SK-N-SH (cell line): ENCODE results near the gene BABAM2.

Source experiments
- CHD2 ChIP-seq: fragments of 150-350 bp; IDR thresholded peaks from 2 replicates; pipeline ENCODE4 v1.6.1; 2018; ENCODE audit warnings: low read length; ENCODE audit not compliant: partially characterized antibody
- EZH2phosphoT487 ChIP-seq: fragments of 200-600 bp; sonication (generic); IDR thresholded peaks from 2 replicates; pipeline ENCODE4 v1.6.1; 2017; ENCODE audit warnings: low read depth, mixed run types, mild to moderate bottlenecking, antibody characterized with exemption, moderate library complexity, borderline replicate concordance
- GABPA ChIP-seq: IDR thresholded peaks from 2 replicates; pipeline ENCODE4 v1.4.0; 2012; ENCODE audit warnings: low read depth, mild to moderate bottlenecking
- POLR2AphosphoS5 ChIP-seq: IDR thresholded peaks from 2 replicates; pipeline ENCODE4 v1.6.1; 2012; ENCODE audit warnings: low read depth, low read length
- TF ChIP-seq, protein P1 (sequence below): IDR thresholded peaks from 2 replicates; pipeline ENCODE4 v1.4.0; 2012; ENCODE audit warnings: low read depth, borderline replicate concordance
- TF ChIP-seq, protein P2 (sequence below): fragments of 150-350 bp; IDR thresholded peaks from 2 replicates; pipeline ENCODE4 v1.6.1; 2017; ENCODE audit warnings: antibody characterized with exemption, low read length, low read depth, borderline replicate concordance
- TF ChIP-seq, protein P3 (sequence below): IDR thresholded peaks from 2 replicates; pipeline ENCODE4 v1.4.0; 2012; ENCODE audit warnings: low read depth
- TF ChIP-seq, protein P4 (sequence below): fragments of 200-600 bp; sonication (generic); IDR thresholded peaks from 2 replicates; pipeline ENCODE4 v1.6.1; 2017; ENCODE audit warnings: antibody characterized with exemption, mild to moderate bottlenecking, moderate library complexity
- TF ChIP-seq, protein P5 (sequence below): fragments of 150-350 bp; IDR thresholded peaks from 2 replicates; pipeline ENCODE4 v1.6.1; 2016; ENCODE audit warnings: mild to moderate bottlenecking, low read depth, low read length

DNA sequence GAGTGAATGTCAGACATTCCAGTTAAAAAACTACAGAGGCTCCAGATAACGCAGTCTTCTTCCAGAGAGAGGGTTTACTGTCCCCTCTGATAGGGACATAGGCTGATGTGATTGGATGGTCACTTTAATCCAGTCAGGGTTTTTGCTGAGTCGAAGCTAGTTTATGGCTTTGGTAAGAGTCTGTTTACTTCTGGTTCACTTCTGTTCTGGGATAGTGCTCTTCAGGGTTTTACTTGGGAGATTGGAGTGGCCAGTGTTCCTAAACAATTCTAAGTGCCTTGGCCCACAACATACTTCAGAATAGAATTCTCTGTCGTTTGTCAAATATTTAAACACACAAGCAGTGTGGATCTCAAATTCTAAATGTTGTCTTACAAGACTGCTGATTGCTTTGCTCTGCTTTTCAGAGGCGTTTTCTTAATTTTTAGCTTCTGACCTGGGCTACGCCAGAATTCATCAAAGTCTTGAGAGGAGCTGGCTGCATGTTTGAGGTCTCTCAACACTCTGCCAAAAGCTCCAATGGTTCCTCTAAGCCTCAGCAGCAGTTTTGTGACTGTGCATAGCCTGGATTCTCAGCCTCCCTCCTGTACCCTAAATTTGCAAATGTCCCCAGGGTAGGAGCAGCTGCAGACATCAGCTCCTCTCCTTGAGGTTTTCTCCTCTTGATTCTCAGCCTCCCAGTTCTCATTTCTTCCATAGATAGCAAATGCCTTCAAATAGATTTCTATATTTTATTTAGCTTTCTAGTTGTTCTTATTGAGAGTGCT is 105.8 kb downstream of the BABAM2 start:
- TF ChIP-seq, protein P1, sequence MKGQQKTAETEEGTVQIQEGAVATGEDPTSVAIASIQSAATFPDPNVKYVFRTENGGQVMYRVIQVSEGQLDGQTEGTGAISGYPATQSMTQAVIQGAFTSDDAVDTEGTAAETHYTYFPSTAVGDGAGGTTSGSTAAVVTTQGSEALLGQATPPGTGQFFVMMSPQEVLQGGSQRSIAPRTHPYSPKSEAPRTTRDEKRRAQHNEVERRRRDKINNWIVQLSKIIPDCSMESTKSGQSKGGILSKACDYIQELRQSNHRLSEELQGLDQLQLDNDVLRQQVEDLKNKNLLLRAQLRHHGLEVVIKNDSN = no peak
- no peak for TF ChIP-seq GABPA
- TF ChIP-seq, protein P2, sequence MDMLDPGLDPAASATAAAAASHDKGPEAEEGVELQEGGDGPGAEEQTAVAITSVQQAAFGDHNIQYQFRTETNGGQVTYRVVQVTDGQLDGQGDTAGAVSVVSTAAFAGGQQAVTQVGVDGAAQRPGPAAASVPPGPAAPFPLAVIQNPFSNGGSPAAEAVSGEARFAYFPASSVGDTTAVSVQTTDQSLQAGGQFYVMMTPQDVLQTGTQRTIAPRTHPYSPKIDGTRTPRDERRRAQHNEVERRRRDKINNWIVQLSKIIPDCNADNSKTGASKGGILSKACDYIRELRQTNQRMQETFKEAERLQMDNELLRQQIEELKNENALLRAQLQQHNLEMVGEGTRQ = no peak
- TF ChIP-seq, protein P3, sequence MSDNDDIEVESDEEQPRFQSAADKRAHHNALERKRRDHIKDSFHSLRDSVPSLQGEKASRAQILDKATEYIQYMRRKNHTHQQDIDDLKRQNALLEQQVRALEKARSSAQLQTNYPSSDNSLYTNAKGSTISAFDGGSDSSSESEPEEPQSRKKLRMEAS = no peak
- TF ChIP-seq EZH2phosphoT487 = no peak
- TF ChIP-seq, protein P4, sequence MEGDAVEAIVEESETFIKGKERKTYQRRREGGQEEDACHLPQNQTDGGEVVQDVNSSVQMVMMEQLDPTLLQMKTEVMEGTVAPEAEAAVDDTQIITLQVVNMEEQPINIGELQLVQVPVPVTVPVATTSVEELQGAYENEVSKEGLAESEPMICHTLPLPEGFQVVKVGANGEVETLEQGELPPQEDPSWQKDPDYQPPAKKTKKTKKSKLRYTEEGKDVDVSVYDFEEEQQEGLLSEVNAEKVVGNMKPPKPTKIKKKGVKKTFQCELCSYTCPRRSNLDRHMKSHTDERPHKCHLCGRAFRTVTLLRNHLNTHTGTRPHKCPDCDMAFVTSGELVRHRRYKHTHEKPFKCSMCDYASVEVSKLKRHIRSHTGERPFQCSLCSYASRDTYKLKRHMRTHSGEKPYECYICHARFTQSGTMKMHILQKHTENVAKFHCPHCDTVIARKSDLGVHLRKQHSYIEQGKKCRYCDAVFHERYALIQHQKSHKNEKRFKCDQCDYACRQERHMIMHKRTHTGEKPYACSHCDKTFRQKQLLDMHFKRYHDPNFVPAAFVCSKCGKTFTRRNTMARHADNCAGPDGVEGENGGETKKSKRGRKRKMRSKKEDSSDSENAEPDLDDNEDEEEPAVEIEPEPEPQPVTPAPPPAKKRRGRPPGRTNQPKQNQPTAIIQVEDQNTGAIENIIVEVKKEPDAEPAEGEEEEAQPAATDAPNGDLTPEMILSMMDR = no peak
- TF ChIP-seq, protein P5, sequence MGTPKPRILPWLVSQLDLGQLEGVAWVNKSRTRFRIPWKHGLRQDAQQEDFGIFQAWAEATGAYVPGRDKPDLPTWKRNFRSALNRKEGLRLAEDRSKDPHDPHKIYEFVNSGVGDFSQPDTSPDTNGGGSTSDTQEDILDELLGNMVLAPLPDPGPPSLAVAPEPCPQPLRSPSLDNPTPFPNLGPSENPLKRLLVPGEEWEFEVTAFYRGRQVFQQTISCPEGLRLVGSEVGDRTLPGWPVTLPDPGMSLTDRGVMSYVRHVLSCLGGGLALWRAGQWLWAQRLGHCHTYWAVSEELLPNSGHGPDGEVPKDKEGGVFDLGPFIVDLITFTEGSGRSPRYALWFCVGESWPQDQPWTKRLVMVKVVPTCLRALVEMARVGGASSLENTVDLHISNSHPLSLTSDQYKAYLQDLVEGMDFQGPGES = no peak
- no peak for TF ChIP-seq CHD2
- no peak for TF ChIP-seq POLR2AphosphoS5
